Adrenal gland (tissue), 12 donors: Measurements from ENCODE around the gene PLPP4. TPM values are rescaled to one million over a fixed set of nuclear protein-coding genes. Genes with fewer than 3 reads are reported as not detected.

Experiments used
- DNase-seq, 7 donors: peaks; one replicate each; pipeline ENCODE4 v3.0.0-alpha.2; 2019 to 2020
- H3K27ac ChIP-seq, 5 donors: fragments of 200-600 bp; sonication (generic) in 4 of 5; 1 replicate in 3 of 5; 2 replicates in 2 of 5; pipeline versions ENCODE4 v1.5.1 to v1.8.0; 2016 to 2020; ENCODE audit warnings: mild to moderate bottlenecking in 1 of 5
- H3K27me3 ChIP-seq: fragments of 200-600 bp; 2 replicates; pipeline ENCODE4 v1.8.0; 2021
- H3K36me3 ChIP-seq, 2 donors: fragments of 200-600 bp; replicated peaks in 1 of 2; 1 replicate in 1 of 2; 2 replicates in 1 of 2; pipeline versions ENCODE4 v1.5.1 to v1.8.0; 2018 to 2022
- H3K4me1 ChIP-seq, 2 donors: fragments of 200-600 bp; replicated peaks in 1 of 2; 1 replicate in 1 of 2; 2 replicates in 1 of 2; pipeline versions ENCODE4 v1.5.1 to v1.8.0; 2018 to 2021
- H3K4me3 ChIP-seq, 4 donors: fragments of 200-600 bp; sonication (generic) in 3 of 4; one replicate each; pipeline ENCODE4 v1.5.1; 2016 to 2018
- H3K9me3 ChIP-seq, 3 donors: fragments of 200-600 bp; sonication (generic) in 1 of 3; replicated peaks in 1 of 3; 1 replicate in 2 of 3; 2 replicates in 1 of 3; pipeline versions ENCODE4 v1.5.1 to v1.8.0; 2016 to 2021
- POLR2A ChIP-seq, 2 donors: fragments of 450-650 bp; IDR thresholded peaks; one replicate each; pipeline ENCODE4 v1.6.1; 2017; ENCODE audit warnings: antibody characterized with exemption in 2 of 2, mild to moderate bottlenecking in 2 of 2, moderate library complexity in 1 of 2
- WGBS, 4 donors: extraction: QIAGEN DNeasy Blood & Tissue Kit in 2 of 4; methylation state at CpG; one replicate each; pipeline versions ENCODE4 v1.1.5 to v1.1.7; 2013 to 2017; 5-methylcytosine and 5-hydroxymethylcytosine counted together
- intact Hi-C, 2 donors: fragments of 100-400 bp; cut with DNase I; formaldehyde crosslinking; loops; one replicate each; pipeline versions ENCODE4 v1.14.1 to v1.15.0; 2022 to 2023
- polyA plus RNA-seq, 3 donors: library from polyadenylated mRNA; stranded (reverse); fragments of 200-250 nt in 2 of 3; fragments of 350-450 nt in 1 of 3; fragmentation: Illumina TruSeq in 1 of 3; extraction: RNeasy Lipid Tissue Mini Kit (QIAGEN cat#74804) in 1 of 3; gene quantifications; one replicate each; pipeline ENCODE4 v1.2.3, GENCODE V29; 2013 to 2014
- total RNA-seq, 9 donors: library from RNA; depleted of rRNA in 4 of 9; stranded (reverse); fragments of >200 nt in 4 of 9; fragments of 120-200 nt in 1 of 9; fragmentation: NEBNext Ultra II Directional in 1 of 9; extraction: Animal tissue kit (Norgen Biotek cat#: 25700) in 1 of 9; gene quantifications; one replicate each; pipeline versions ENCODE4 v1.1.0 to v1.2.4, GENCODE V29; 2013 to 2023
- TF ChIP-seq, protein P1 (sequence below), 6 experiments: fragments of 450-650 bp in 4 of 6; fragments of 200-600 bp in 2 of 6; sonication (generic) in 1 of 6; IDR thresholded peaks; 1 replicate in 5 of 6; 2 replicates in 1 of 6; pipeline versions ENCODE4 v1.5.1 to v1.8.0; 2016 to 2021; ENCODE audit warnings: antibody characterized with exemption in 6 of 6, mild to moderate bottlenecking in 2 of 6, moderate library complexity in 1 of 6
- donor health status: healthy with polysubstance abuse.
- donor health status: Bipolar disorder and iron deficiency.
- donor health status: DM: yes; HTN: yes; CAD: no.
- donor health status: DM: no; HTN: no; CAD: no.
- donor health status: DM: no; HTN: no; CAD: no.
- donor health status: DM: yes; HTN: yes; CAD: no.

PLPP4 gene
- total and polyA plus RNA-seq, 12 donors, result 0.09 to 1.4 TPM; not detected in 10

DNA sequence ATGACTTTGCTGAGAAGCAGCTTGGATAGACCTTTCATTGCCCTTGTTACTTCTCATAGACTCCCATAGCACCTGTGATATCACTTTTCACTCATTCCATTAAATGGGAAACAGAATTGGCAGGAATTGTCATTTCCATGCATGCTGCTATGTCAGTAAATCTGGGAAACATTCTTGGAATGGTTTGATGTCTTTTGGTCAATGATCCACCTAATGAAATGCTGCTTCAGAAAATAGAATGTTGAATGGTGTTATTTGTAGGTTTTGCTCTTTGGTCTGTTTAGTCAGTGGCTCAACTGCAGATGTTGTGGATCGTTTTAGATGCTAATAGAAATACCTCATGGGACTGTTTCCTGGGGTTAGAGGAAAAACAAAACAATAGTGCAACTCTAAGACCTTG lies 127.8 kb downstream of the PLPP4 start:
- H3K4me1 ChIP-seq, result no peaks in the 10 kb centered on the region
- intact Hi-C loops, result no loop called here
- no peak overlapping the region for H3K4me3 ChIP-seq
- no peaks in the 10 kb centered on the region for H3K36me3 ChIP-seq
- no peak for DNase-seq
- no peak overlapping the region for H3K27ac ChIP-seq
- WGBS, 4 donors, result 23 to 57% (median 40%) methylated on average over 1 of the region's 1 CpG
- no peaks in the 10 kb centered on the region for H3K27me3 ChIP-seq
- no peaks in the 10 kb centered on the region for H3K9me3 ChIP-seq
- no peak for TF ChIP-seq POLR2A (IDR thresholded peaks at IDR 0.05)
- TF ChIP-seq, protein P1, sequence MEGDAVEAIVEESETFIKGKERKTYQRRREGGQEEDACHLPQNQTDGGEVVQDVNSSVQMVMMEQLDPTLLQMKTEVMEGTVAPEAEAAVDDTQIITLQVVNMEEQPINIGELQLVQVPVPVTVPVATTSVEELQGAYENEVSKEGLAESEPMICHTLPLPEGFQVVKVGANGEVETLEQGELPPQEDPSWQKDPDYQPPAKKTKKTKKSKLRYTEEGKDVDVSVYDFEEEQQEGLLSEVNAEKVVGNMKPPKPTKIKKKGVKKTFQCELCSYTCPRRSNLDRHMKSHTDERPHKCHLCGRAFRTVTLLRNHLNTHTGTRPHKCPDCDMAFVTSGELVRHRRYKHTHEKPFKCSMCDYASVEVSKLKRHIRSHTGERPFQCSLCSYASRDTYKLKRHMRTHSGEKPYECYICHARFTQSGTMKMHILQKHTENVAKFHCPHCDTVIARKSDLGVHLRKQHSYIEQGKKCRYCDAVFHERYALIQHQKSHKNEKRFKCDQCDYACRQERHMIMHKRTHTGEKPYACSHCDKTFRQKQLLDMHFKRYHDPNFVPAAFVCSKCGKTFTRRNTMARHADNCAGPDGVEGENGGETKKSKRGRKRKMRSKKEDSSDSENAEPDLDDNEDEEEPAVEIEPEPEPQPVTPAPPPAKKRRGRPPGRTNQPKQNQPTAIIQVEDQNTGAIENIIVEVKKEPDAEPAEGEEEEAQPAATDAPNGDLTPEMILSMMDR (IDR thresholded peaks at IDR 0.05), result no peak

DNA sequence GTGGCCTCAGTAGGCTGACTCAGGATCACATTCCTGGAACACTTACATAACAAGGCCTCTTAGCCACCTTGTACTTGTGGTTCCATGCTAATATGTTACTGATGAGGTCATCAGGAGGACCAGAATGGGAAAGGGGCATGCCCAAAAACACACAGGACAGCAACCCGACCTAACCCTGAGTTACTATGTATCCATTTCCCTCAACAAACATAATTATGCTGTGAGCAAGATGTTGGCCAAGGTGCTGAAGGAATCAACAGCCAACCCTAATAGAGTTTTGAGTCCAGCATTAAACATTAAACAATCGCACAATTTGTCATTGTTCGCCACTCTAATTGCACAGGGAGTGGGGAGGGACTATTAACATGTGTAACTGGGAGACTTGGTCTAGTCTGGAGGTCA lies 129.4 kb downstream of the PLPP4 start:
- Histone ChIP-seq H3K4me1 (no peaks in the 10 kb centered on the region), H3K36me3 (no peaks in the 10 kb centered on the region), H3K4me3 (no peak overlapping the region), H3K9me3 (no peaks in the 10 kb centered on the region), H3K27me3 (no peaks in the 10 kb centered on the region), H3K27ac (no peak overlapping the region)
- 79 to 91% (median 82%) methylated on average over 3 of the region's 3 CpGs for WGBS, 4 donors
- TF ChIP-seq, protein P1 (IDR thresholded peaks at IDR 0.05), result no peak
- TF ChIP-seq POLR2A (IDR thresholded peaks at IDR 0.05), result no peak
- no peak for DNase-seq
- intact Hi-C loops, result no loop called here

DNA sequence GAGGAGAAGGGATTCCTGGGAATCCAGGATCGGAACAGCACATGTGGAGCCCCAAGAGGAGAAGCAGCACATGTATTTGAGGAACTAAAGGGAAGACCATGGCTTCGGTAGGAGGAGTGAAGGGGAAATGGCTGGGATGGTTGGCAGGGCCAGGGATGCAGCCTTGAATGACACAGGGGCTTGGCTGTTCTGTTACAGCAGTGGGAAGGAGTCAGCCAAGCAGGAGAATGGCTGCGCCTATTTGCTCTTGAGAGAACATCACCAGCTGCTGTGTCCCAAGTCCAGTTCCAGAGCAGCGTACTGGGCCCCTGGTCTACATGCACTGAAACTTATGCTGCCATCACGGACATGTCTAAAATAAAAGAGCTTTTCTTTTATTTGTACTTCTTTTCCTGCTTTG lies 130.0 kb downstream of the PLPP4 start:
- Histone ChIP-seq H3K4me3 (no peak overlapping the region), H3K27me3 (no peaks in the 10 kb centered on the region), H3K9me3 (no peaks in the 10 kb centered on the region), H3K27ac (no peak overlapping the region), H3K4me1 (no peaks in the 10 kb centered on the region), H3K36me3 (no peaks in the 10 kb centered on the region)
- 63 to 76% (median 75%) methylated on average over 5 of the region's 5 CpGs for whole genome bisulfite sequencing, 4 donors
- DNase-seq, result no peak
- no peak for TF ChIP-seq POLR2A (IDR thresholded peaks at IDR 0.05)
- TF ChIP-seq, protein P1 (IDR thresholded peaks at IDR 0.05), result no peak
- intact Hi-C loops, result no loop called here

DNA sequence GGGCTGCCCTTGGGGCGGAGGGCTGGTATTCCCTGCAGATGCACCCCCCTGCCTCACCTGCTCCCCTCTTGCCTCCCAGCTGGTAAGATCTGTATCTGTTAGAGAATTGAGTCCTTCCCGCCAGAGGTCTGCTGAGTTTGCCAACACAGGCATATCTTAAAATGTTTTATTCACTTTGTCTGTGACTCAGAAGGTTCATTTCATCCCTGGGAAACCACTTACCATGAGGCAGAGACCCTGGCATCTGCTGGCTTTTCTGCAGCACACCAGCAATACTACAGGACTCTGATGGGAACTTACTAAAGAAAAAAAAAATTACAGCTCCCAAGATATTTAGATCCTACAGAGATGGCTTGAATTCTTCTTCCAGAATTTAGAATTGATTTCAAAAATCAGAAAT lies 131.3 kb downstream of the PLPP4 start:
- no peak for DNase-seq
- TF ChIP-seq POLR2A (IDR thresholded peaks at IDR 0.05), result no peak
- TF ChIP-seq, protein P1 (IDR thresholded peaks at IDR 0.05), result no peak
- Histone ChIP-seq H3K27me3 (no peaks in the 10 kb centered on the region), H3K36me3 (no peaks in the 10 kb centered on the region), H3K27ac (no peak overlapping the region), H3K4me1 (no peaks in the 10 kb centered on the region), H3K9me3 (no peaks in the 10 kb centered on the region), H3K4me3 (no peak overlapping the region)
- intact Hi-C loops, result no loop called here
- WGBS, 4 donors, result 75 to 87% (median 77%) methylated on average over 2 of the region's 2 CpGs
